ENCODE results near the gene OR5D14.

DNA sequence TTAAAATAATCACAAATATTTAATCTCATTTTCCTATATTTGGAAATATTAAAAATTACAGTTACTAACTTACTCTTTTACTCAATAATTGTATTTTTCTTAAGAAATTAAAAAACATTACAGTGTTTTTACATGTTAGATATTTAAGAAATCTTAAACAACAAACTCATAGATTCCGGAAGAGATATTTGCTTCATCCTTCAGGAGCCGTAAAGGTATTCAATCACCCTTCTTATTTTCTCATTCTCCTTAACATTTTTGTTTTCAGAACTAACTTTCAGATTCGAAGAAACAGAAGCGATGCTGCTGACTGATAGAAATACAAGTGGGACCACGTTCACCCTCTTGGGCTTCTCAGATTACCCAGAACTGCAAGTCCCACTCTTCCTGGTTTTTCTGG is 24.0 kb downstream of the OR5D14 start, which contains the start of gene OR5D18:
- TF ChIP-seq, protein P1, sequence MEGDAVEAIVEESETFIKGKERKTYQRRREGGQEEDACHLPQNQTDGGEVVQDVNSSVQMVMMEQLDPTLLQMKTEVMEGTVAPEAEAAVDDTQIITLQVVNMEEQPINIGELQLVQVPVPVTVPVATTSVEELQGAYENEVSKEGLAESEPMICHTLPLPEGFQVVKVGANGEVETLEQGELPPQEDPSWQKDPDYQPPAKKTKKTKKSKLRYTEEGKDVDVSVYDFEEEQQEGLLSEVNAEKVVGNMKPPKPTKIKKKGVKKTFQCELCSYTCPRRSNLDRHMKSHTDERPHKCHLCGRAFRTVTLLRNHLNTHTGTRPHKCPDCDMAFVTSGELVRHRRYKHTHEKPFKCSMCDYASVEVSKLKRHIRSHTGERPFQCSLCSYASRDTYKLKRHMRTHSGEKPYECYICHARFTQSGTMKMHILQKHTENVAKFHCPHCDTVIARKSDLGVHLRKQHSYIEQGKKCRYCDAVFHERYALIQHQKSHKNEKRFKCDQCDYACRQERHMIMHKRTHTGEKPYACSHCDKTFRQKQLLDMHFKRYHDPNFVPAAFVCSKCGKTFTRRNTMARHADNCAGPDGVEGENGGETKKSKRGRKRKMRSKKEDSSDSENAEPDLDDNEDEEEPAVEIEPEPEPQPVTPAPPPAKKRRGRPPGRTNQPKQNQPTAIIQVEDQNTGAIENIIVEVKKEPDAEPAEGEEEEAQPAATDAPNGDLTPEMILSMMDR (IDR thresholded peaks at IDR 0.05; ENCODE audit: low read depth, low read length, poor library complexity, severe bottlenecking), result no peak
- no peak for TF ChIP-seq EZH2phosphoT487 (IDR thresholded peaks at IDR 0.05; ENCODE audit: borderline replicate concordance, low read length)

All from DOHH2 (cell line).